Right lobe of liver (tissue), 4 donors: Measurements from ENCODE around the gene SBF2.

Source experiments
- POLR2A ChIP-seq: fragments of 450-650 bp; IDR thresholded peaks from one replicate; pipeline ENCODE4 v1.6.1; 2017; ENCODE audit warnings: antibody characterized with exemption, mild to moderate bottlenecking
- TF ChIP-seq, protein P1 (sequence below), 4 donors: fragments of 200-600 bp in 3 of 4; fragments of 450-650 bp in 1 of 4; IDR thresholded peaks; one replicate each; pipeline versions ENCODE4 v1.5.1 to v1.8.0; 2016 to 2022; ENCODE audit warnings: antibody characterized with exemption in 4 of 4, mild to moderate bottlenecking in 2 of 4
- donor health status: DM: no; HTN: no; CAD: no.
- donor health status: DM: no; HTN: no; CAD: no.
- donor health status: DM: no; HTN: yes; CAD: no.

- TF ChIP-seq, protein P1, sequence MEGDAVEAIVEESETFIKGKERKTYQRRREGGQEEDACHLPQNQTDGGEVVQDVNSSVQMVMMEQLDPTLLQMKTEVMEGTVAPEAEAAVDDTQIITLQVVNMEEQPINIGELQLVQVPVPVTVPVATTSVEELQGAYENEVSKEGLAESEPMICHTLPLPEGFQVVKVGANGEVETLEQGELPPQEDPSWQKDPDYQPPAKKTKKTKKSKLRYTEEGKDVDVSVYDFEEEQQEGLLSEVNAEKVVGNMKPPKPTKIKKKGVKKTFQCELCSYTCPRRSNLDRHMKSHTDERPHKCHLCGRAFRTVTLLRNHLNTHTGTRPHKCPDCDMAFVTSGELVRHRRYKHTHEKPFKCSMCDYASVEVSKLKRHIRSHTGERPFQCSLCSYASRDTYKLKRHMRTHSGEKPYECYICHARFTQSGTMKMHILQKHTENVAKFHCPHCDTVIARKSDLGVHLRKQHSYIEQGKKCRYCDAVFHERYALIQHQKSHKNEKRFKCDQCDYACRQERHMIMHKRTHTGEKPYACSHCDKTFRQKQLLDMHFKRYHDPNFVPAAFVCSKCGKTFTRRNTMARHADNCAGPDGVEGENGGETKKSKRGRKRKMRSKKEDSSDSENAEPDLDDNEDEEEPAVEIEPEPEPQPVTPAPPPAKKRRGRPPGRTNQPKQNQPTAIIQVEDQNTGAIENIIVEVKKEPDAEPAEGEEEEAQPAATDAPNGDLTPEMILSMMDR (IDR thresholded peaks at IDR 0.05), result no peak
- no peak for TF ChIP-seq POLR2A
Measured at GRCh38 chr11:10002221-10002620, 291.8 kb downstream of the SBF2 start.
